Measurements from ENCODE around the gene PEX7. TPM values are rescaled to one million over a fixed set of nuclear protein-coding genes. Genes with fewer than 3 reads are reported as not detected.

PEX7 gene
- total RNA-seq, 1 donor from 2014 or later: 6.9 TPM

DNA sequence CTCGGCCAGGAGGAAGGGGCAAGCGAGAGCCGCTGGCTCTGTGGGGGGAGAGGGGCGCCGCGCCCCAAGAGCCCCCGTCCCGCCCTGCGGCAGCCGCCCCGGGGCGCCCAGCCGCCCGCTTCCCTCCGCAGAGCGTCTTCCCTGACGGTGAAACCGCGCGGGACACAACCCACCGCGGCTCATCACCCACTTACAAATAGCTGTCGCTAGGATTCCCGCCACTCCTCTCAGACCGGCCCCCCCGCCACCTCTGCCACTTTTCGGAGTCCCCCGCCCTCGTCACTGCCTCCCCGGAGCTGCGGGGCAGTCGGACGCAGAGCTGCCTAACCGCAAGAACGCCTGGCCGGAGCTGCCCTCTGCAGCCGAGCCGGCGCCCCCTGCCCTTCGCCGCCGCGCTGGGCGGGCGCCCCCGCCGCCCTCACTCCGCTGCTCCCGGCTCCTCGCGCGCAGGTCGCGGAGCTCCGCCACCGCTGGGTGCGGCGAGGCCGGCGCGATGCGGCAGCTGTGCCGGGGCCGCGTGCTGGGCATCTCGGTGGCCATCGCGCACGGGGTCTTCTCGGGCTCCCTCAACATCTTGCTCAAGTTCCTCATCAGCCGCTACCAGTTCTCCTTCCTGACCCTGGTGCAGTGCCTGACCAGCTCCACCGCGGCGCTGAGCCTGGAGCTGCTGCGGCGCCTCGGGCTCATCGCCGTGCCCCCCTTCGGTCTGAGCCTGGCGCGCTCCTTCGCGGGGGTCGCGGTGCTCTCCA, 99.7 kb downstream of the PEX7 start, which contains the start of gene SLC35D3:
SLC35D3 (plus strand) TSS at position 366 of the 749 bp plus-strand sequence; CDS start at position 494, 128 bp downstream.
- DNase-seq (ENCODE audit: low spot score, unreplicated experiment): no peak
- Mint-ChIP-seq H3K36me3 (ENCODE audit: insufficient read depth) (peaks cover 1% of the 10 kb centered on the region), H3K27me3 (peaks cover 71% of the 10 kb centered on the region), H3K9me3 (ENCODE audit: low read depth) (no peaks in the 10 kb centered on the region), H3K4me1 (ENCODE audit: low read depth) (peaks cover 7% of the 10 kb centered on the region), H3K4me3 (ENCODE audit: low read depth) (peak within 1 kb of the TSS; percentile 73), H3K27ac (no peak within 1 kb of the TSS)
- TF ChIP-seq CTCF (IDR thresholded peaks at IDR 0.05; ENCODE audit: unreplicated experiment): no peak

GRCh38 chr6:136922685-136923006, 100.3 kb downstream of the PEX7 start:
- no peaks in the 10 kb centered on the region for H3K9me3 Mint-ChIP-seq (ENCODE audit: low read depth)
- peaks cover 76% of the 10 kb centered on the region for H3K27me3 Mint-ChIP-seq
- no peak for DNase-seq (ENCODE audit: low spot score, unreplicated experiment)

GRCh38 chr6:136923116-136923953, 100.9 kb downstream of the PEX7 start:
- Mint-ChIP-seq H3K9me3 (ENCODE audit: low read depth) (no peaks in the 10 kb centered on the region), H3K4me3 (ENCODE audit: low read depth) (peak overlapping the region; percentile 61), H3K4me1 (ENCODE audit: low read depth) (peaks cover 7% of the 10 kb centered on the region), H3K27ac (no peak overlapping the region), H3K36me3 (ENCODE audit: insufficient read depth) (peaks cover 1% of the 10 kb centered on the region), H3K27me3 (peaks cover 73% of the 10 kb centered on the region)
- no peak for TF ChIP-seq CTCF (IDR thresholded peaks at IDR 0.05; ENCODE audit: unreplicated experiment)
- DNase-seq (ENCODE audit: low spot score, unreplicated experiment): no peak

More at GRCh38 chr6:136922685-136923006, 100.3 kb downstream of the PEX7 start:
- Mint-ChIP-seq H3K4me3 (ENCODE audit: low read depth) (peak overlapping the region; percentile 73), H3K36me3 (ENCODE audit: insufficient read depth) (peaks cover 1% of the 10 kb centered on the region), H3K27ac (no peak overlapping the region), H3K4me1 (ENCODE audit: low read depth) (peaks cover 7% of the 10 kb centered on the region)
- no peak for TF ChIP-seq CTCF (IDR thresholded peaks at IDR 0.05; ENCODE audit: unreplicated experiment)

- Mint-ChIP-seq H3K36me3 (ENCODE audit: insufficient read depth) (no peaks in the 10 kb centered on the region), H3K4me1 (ENCODE audit: low read depth) (peaks cover 7% of the 10 kb centered on the region), H3K9me3 (ENCODE audit: low read depth) (no peaks in the 10 kb centered on the region), H3K4me3 (ENCODE audit: low read depth) (peak overlapping the region; percentile 40), H3K27ac (no peak overlapping the region), H3K27me3 (peaks cover 69% of the 10 kb centered on the region)
- no peak for TF ChIP-seq CTCF (IDR thresholded peaks at IDR 0.05; ENCODE audit: unreplicated experiment)
- no peak for DNase-seq (ENCODE audit: low spot score, unreplicated experiment)
Measured at GRCh38 chr6:136923954-136924673, 101.7 kb downstream of the PEX7 start.

GRCh38 chr6:136926383-136926782, 104.0 kb downstream of the PEX7 start:
- no peak overlapping the region for H3K27ac Mint-ChIP-seq
- peaks cover 57% of the 10 kb centered on the region for H3K27me3 Mint-ChIP-seq
- TF ChIP-seq CTCF (IDR thresholded peaks at IDR 0.05; ENCODE audit: unreplicated experiment): no peak
- no peak overlapping the region for H3K4me3 Mint-ChIP-seq (ENCODE audit: low read depth)
- no peaks in the 10 kb centered on the region for H3K9me3 Mint-ChIP-seq (ENCODE audit: low read depth)
- no peak for DNase-seq (ENCODE audit: low spot score, unreplicated experiment)
- H3K36me3 Mint-ChIP-seq (ENCODE audit: insufficient read depth): no peaks in the 10 kb centered on the region
- H3K4me1 Mint-ChIP-seq (ENCODE audit: low read depth): peaks cover 2% of the 10 kb centered on the region

All from progenitor cell of endocrine pancreas (in vitro differentiated cells).